ENCODE measurements around the gene OR1L8.

- TF ChIP-seq CTCF (IDR thresholded peaks at IDR 0.05) (no peak), TCF7L2 (IDR thresholded peaks at IDR 0.05; ENCODE audit: low read depth, low read length) (no peak), POLR2AphosphoS5 (IDR thresholded peaks at IDR 0.05; ENCODE audit: low read depth, low read length) (no peak), REST (IDR thresholded peaks at IDR 0.05; ENCODE audit: insufficient read depth in 1 of 2, low read depth in 2 of 2, low read length in 1 of 2) (no peak), SIN3A (IDR thresholded peaks at IDR 0.05; ENCODE audit: borderline replicate concordance, insufficient read depth, low read depth, low read length) (no peak)
Measured at GRCh38 chr9:122551371-122551770, 31.8 kb downstream of the OR1L8 start.

Measured in Panc1 (cell line).